ENCODE data around the gene STMND1.

Gene STMND1

DNA sequence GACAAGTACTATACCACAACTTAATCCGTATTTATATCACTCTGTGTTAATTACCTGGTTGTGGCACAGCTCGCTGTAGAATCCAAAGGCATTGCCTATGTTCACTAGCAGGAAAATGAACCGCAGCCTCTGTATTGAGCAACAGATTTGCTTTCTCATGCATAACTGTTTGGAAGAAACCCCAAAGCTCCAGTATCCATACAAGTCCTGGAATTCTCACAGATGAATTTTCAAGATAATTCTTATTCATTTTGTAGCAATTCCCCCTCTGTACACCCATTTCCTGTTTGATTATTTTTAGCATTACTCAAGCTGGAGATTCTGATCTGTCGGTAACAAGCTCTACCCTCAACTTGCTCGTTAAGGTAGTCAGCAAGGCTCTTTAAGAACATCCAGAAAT lies 63.5 kb downstream of the STMND1 start:
- peak; percentile 64 for DNase-seq (ENCODE audit: low spot score)

DNA sequence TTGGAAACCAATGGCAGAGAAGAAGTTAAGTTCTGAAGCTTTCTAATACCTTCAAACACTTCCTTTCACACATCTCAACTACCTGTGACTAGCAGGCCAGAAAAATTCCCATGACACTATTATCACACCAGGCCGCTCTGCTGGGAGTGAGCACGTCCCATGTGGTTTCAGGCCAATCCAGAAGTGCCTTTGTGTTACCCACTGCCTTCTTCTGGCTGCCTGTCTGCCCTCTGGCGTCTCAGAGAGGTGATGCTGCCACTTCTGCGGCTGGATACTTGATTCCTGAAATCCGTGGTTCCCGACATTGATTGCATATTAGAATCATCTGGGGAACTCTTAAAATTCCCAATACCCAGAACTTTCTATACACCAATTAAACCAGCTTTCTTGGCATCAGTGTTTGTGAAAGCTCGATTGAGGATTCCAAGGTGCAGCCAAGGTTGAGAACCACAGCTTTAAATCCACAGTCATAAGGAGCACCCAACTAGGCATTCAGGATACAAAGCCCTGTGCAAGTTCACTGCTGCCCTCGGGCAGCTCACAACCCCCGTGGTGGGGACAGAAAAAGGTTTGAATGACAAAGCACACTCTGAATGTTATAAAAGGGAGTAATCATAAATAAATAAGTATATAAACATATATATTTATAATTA lies 65.6 kb downstream of the STMND1 start:
- peak; percentile 74 for DNase-seq (ENCODE audit: low spot score)

DNA sequence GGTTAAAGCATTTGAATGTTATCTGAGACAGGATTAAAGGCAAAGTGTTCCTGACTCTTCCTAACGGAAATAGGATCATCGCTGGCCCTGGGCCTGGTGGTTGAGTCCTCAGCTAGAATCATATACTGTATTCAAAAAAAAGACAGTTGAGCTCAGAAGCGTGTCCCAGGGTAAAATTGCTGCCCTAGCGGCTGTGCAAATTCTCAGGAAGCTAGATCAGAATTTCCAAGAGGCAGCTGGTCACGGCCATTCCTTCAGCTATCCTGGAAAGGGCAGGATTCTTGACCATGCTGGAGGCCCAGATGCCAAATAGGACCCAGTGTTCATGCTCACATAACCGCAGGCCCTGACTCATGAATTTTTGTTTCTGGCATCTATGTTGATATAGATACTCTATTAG lies 67.4 kb downstream of the STMND1 start:
- no peak for DNase-seq (ENCODE audit: low spot score)

DNA sequence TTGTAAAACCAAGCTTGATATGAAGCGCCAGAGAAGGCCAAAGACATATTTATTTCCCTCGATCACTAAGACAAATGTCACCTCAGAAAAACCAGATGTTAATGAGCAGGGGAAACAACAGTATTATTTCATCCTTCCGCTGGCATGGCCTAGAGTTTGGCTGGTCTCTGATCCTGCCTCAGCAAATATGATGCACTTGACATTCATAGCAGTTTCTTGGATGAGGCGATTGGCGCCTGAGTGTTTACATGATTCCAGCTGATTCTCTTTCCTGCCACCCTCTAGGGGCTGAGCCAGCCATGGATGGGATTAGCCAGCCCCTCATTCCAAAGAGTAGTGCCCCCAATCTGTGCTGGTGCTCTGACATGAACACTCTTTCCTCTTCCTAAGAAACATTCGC lies 67.9 kb downstream of the STMND1 start:
- DNase-seq (ENCODE audit: low spot score): no peak

DNA sequence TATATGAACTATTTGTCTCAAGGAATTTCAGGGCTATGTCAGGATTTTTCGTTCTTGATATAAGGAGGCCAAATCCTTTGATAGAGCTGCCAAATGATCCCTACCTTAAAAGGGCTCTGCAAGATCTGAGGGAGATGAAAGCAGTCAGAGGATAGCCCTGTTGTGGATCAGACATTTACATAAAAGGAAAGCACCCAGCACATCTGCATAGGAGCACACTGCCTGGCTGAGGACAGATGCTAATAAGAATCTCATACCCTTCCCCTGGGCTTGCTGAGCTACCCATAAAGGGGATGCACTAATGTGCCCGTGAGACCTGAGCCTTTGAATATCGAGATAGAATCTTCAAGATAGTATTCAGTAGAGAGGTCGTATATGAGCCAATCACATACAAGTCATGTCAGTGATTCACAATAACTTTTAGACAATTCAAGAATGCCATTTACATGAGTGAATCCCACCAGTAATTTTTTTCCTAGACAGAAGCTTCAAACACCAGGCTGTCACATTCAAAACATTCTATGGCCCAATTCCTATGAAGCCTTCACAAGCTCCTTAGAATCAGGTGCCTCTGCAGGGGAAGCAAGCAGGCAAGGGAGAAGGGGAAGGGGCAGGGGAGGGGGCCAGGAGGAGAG lies 71.1 kb downstream of the STMND1 start:
- DNase-seq (ENCODE audit: low spot score): no peak

DNA sequence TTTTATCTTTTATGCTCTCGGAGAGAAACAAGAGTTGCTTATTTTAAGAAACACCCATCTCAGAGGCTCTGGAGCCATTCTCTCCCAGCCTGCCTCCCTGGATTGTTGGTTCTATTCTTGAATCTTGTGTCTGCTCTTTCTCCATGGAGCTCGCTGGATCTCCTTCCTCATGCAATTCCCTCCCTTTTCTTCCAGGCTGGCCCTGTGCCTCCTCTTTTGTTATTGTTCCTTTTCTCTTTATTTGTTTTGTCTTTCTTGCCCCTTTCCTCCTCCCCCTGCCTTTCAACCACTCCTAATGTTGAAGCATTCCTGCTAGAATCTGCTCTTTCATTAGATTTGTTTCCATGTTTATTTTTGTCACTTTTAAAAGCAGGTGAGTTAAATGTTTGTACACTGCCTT lies 76.5 kb downstream of the STMND1 start:
- no peak for DNase-seq (ENCODE audit: low spot score)

DNA sequence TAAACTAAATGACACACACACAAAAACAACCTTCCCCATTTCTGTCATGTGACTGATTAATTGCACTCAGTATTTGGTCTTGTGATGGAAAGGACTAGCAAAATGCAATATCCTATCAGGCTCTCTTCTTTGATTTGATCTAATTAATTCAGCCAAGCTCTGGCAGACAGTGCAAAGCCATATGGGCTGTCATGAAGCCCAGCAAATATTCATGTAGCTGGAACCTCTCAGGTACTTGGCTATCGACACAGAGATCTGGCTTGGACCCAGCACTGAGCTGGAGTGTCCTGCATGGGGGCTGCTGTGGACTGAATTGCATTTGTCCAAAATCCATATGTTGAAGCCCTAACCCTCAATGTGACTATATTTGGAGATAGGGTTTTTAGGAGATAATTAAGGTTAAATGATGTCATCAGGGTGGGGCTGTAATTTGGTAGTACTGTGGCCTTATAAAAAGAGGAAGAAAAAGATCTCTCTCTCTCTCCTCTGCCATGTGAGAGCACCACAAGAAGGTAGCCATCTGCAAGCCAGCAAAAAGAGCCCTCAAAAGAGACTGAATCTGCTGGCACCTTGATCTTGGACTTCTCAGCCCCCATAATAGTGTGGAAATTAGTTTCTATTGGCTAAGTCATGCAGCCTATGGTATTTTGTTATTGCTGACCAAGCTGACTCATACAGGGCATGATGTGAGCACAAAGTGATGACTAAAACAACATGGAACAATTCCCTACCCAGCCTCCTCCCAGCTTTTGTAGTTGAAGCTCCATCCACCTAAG lies 77.1 kb downstream of the STMND1 start:
- peak; percentile 53 for DNase-seq (ENCODE audit: low spot score)

DNA sequence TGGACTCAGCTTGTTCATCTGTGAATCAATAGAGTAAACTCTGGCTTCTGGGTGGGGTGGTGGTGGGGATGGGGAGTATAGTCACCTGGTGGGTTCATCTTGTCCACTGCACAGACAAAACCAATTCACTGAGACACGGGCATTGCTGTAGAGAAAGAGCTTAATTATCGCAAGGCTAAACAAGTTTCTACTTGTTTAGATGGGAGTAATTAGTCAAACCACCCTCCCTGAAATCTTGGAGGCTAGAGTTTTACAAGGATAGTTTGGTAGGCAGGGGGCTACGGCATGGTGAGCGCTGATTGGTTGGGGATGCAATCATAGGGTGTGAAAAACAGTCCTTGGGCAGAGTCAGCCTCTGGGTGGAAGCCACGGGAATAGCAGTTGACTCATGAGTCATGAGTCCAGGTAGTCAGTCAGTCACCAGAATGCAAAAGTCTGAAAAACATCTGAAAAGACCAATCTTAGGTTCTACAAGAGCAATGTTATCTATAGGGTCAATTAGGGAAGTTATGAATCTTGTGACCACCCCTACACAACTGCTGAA lies 77.8 kb downstream of the STMND1 start:
- DNase-seq (ENCODE audit: low spot score): no peak
